HG02938 (cell line): ENCODE data around the gene AKAP8L.

ENCODE experiments used
- ATAC-seq: cut with Tn5 transposase; IDR thresholded peaks from one replicate; pipeline ENCODE4 v1.9.1; 2021; ENCODE audit warnings: mild to moderate bottlenecking, moderate library complexity; ENCODE audit not compliant: unreplicated experiment

The AKAP8L gene

GRCh38 chr19:15433519-15434069, 14.8 kb upstream of the AKAP8L start:
- no peak for ATAC-seq

- ATAC-seq = no peak
Observed at GRCh38 chr19:15432629-15433518, 14.1 kb upstream of the AKAP8L start.

GRCh38 chr19:15432018-15432494, 13.3 kb upstream of the AKAP8L start:
- ATAC-seq = no peak

- ATAC-seq = no peak
Observed at GRCh38 chr19:15431396-15432017, 12.7 kb upstream of the AKAP8L start.

- no peak for ATAC-seq
Observed at GRCh38 chr19:15430526-15431120, 11.8 kb upstream of the AKAP8L start.

- ATAC-seq = no peak
Observed at GRCh38 chr19:15429825-15430467, 11.2 kb upstream of the AKAP8L start.

GRCh38 chr19:15428956-15429824, 10.4 kb upstream of the AKAP8L start:
- no peak for ATAC-seq

GRCh38 chr19:15427991-15428471, 9.2 kb upstream of the AKAP8L start:
- no peak for ATAC-seq

GRCh38 chr19:15427350-15427700, 8.5 kb upstream of the AKAP8L start:
- no peak for ATAC-seq

GRCh38 chr19:15426485-15427349, 7.9 kb upstream of the AKAP8L start:
- ATAC-seq = no peak

GRCh38 chr19:15425321-15425950, 6.6 kb upstream of the AKAP8L start:
- ATAC-seq = no peak

- ATAC-seq = no peak
Observed at GRCh38 chr19:15424692-15425272, 6.0 kb upstream of the AKAP8L start.

- no peak for ATAC-seq
Observed at GRCh38 chr19:15424121-15424520, 5.3 kb upstream of the AKAP8L start.

GRCh38 chr19:15423130-15423529, 4.3 kb upstream of the AKAP8L start:
- ATAC-seq = no peak

- ATAC-seq = no peak
Observed at GRCh38 chr19:15422296-15423075, 3.7 kb upstream of the AKAP8L start.

- no peak for ATAC-seq
Observed at GRCh38 chr19:15421721-15422260, 3.0 kb upstream of the AKAP8L start.

- no peak for ATAC-seq
Observed at GRCh38 chr19:15421136-15421695, 2.4 kb upstream of the AKAP8L start.
